ENCODE results near the gene BICDL2. TPM values are rescaled to one million over a fixed set of nuclear protein-coding genes. Genes with fewer than 3 reads are reported as not detected.
"Not testable (repeated sequence)": the region's sequence is repeated elsewhere in the genome, so short reads cannot be mapped to it uniquely, and the experiment has no call there.

Gene BICDL2
- total RNA-seq, 2 experiments from 2014 or later, result 0.40 to 0.46 TPM

DNA sequence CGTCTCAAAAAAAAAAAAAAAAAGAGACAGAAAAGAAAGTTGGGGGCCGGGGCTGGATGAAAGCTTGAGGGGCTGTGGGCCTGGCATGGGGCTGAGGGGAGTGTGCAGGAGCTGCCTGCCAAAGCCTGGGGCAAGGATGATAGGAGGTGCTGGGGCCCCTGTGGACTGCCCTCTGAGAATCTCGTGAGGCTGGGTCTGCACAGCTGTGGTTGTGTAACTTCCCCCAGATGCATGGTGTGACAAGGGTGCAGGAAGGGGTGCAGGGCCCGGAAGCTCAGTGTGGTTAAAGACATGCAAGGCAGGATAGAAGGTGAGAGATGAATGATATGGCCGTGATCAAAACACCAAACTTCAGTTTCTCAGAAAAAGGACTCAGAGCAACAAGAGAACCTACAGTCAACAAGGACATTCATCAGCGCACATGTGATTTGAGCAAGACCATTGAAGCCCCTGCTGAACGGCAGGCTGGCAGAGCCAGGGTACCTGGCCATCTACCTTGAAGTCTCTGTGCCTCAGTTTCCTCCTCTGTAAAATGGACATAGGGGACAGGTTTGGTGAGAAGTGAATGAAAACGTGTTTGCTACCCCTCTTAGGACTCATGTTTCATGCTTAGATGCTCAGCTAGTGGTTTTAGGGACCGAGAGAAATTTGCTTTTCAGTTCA lies 38.2 kb upstream of the BICDL2 start:
- CTCF ChIA-PET, result interaction anchor here (1.1 to 5.5 kb wide), 10 partner anchors 9 to 54 kb away, joined by 3 to 31 read pairs (median 4); partner anchors contain the start of gene IL32
- Mint-ChIP-seq H3K27ac (peak overlapping the region; percentile 99), H3K36me3 (peaks cover 24% of the 10 kb centered on the region), H3K4me1 (ENCODE audit: low read depth) (peaks cover 89% of the 10 kb centered on the region), H3K9me3 (peaks cover 13% of the 10 kb centered on the region), H3K4me3 (peak overlapping the region; percentile 78), H3K27me3 (no peaks in the 10 kb centered on the region)
- DNase-seq, result peak; percentile 94
- POLR2A ChIA-PET, result interaction anchor here (0.9 to 4.7 kb wide), 10 partner anchors 9 to 84 kb away, joined by 3 to 89 read pairs (median 6); partner anchors contain the start of genes IL32 and ZNF213
- intact Hi-C loops (cut with micrococcal nuclease), result loop anchor here (1.0 to 2.0 kb wide), 3 partner anchors 10 to 19 kb away; partner anchors contain the start of gene IL32

DNA sequence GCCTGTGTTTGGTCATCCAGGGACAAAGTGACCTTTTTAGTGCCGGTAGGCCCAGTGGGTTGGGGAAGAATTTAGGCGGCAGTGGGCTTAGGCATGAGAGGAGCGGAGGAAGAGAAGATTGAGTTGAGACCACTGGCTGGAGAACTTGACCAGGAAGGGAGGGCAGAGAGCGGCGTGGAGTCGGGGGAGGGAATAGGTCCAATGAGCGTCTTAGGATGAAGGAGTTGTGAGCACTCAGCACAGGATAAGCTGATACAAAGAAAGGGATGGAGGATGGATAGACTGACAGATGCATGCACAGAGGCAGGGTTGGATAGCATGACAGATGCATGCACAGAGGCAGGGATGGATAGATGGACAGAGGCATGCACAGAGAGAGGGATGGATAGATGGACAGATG lies 36.7 kb upstream of the BICDL2 start:
- Mint-ChIP-seq H3K9me3 (peaks cover 4% of the 10 kb centered on the region), H3K4me3 (peak overlapping the region; percentile 78), H3K27ac (peak overlapping the region; percentile 99), H3K4me1 (ENCODE audit: low read depth) (peaks cover 90% of the 10 kb centered on the region), H3K27me3 (no peaks in the 10 kb centered on the region), H3K36me3 (peaks cover 26% of the 10 kb centered on the region)
- ChIA-PET CTCF (no interaction called here), POLR2A (no interaction called here)
- peak; percentile 20 for DNase-seq
- intact Hi-C loops (cut with micrococcal nuclease), result no loop called here

DNA sequence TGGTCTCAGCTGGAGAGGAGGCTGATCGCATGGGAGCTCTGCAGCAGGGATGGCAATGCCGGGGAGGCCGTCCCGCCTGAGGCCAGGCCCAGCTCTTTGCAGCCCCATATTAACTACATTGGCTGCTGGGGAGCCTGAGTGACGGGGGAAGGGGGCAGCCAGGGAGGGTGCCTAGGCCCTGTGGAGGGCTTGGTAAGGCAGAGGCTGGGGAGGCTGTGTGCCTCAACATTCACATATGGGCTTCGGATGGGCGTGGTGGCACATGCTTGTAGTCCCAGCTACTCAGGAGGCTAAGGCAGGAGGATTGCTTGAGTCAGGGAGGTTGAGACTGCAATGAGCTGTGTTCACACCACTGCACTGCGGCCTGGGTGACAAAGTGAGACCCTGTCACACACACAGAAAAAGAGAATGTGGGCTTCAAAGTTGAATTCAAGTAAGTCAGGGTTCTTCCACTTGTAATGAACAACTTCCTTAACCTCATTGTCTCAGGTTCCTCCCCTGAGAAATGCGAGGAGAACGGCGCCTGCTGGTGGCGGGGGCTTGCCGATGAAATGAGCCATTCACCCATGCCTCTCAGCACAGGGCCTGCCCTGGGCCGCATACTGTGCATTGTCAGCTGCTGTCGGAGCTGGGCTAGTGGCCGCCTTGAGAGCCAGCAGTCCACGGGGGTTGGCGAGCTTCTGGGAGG lies 36.0 kb upstream of the BICDL2 start:
- H3K9me3 Mint-ChIP-seq; CTCF ChIA-PET; intact Hi-C loops (cut with micrococcal nuclease); POLR2A ChIA-PET; H3K27me3 Mint-ChIP-seq: not testable (repeated sequence)
- Mint-ChIP-seq H3K4me1 (ENCODE audit: low read depth) (peaks cover 87% of the 10 kb centered on the region), H3K4me3 (peak overlapping the region; percentile 78), H3K27ac (peak overlapping the region; percentile 99), H3K36me3 (peaks cover 28% of the 10 kb centered on the region)
- DNase-seq, result peak; percentile 87

DNA sequence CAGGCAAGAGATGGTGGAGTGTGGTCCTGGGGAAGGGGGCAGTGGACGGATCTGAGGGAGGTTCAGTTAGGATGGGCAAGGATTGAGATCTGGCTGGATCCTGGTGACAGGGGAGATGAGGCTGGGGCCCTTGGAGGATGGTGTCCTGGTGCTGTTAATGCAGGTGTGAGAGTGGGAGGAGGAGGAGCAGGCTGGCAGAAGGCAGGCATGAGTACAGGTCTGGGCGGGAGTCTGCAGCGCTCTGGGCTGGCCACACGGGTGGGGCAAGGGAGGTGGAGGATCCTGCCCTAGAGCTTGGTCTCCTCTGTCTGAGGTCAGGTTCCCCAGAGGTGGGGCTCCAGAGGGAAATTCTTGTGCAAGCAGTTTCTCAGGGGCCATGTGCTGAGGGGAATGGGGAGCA lies 35.4 kb upstream of the BICDL2 start:
- POLR2A ChIA-PET; H3K9me3 Mint-ChIP-seq; H3K27me3 Mint-ChIP-seq; intact Hi-C loops (cut with micrococcal nuclease); CTCF ChIA-PET: not testable (repeated sequence)
- Mint-ChIP-seq H3K4me1 (ENCODE audit: low read depth) (peaks cover 85% of the 10 kb centered on the region), H3K36me3 (peaks cover 32% of the 10 kb centered on the region), H3K4me3 (peak overlapping the region; percentile 36), H3K27ac (peak overlapping the region; percentile 78)
- peak; percentile 61 for DNase-seq

DNA sequence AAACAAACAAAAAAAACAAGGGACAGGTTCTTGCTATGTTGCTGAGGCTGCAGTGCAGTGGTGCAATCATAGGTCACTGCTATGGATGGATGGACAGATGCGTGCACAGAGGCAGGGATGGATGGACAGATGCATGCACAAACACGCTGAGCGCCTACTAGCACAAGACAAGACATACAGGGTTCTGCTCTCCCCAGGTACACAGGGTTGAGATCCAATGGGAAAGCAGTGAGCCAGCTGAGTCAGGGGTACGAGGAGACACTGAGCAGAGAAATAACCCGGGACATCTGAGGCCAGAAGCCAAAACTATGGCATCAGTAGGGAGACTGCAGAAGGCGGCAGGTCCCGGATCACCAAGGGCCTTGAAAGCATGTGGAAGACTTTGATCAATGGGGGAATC lies 34.9 kb upstream of the BICDL2 start:
- CTCF ChIA-PET, result interaction anchor here (1.4 to 2.0 kb wide), 3 partner anchors 12 to 58 kb away, joined by 4 to 8 read pairs (median 7); no protein-coding TSS in a partner anchor
- Mint-ChIP-seq H3K4me3 (peak overlapping the region; percentile 36), H3K9me3 (no peaks in the 10 kb centered on the region), H3K27ac (peak overlapping the region; percentile 78), H3K36me3 (peaks cover 36% of the 10 kb centered on the region), H3K27me3 (no peaks in the 10 kb centered on the region), H3K4me1 (ENCODE audit: low read depth) (peaks cover 81% of the 10 kb centered on the region)
- DNase-seq, result peak; percentile 28
- POLR2A ChIA-PET, result interaction anchor here (1.4 to 1.5 kb wide), 2 partner anchors 9 to 13 kb away, joined by 5 to 6 read pairs; no protein-coding TSS in a partner anchor
- intact Hi-C loops (cut with micrococcal nuclease), result no loop called here

DNA sequence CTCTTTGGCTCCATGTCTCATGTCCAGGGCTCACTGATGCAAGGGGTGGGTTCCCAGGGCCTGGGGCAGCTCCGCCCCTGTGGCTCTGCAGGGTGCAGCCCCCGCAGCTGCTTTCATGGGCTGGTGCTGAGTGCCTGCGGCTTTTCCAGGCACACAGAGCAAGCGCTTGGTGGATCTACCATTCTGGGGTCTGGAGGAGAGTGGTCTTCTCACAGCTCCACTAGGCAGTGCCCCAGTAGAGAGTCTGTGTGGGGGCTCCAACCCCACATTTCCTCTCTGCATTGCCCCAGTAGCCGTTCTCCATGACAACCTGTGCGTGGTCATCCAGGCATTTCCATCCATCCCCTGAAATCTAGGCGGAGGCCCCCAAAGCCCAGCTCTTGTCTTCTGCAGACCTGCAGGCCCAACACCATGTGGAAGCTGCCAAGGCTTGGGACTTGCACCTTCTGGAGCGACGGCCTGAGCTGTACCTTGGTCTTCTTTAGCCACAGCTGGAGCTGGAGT lies 33.9 kb upstream of the BICDL2 start:
- peak; percentile 54 for DNase-seq
- Mint-ChIP-seq H3K27me3 (peaks cover 1% of the 10 kb centered on the region), H3K9me3 (no peaks in the 10 kb centered on the region), H3K36me3 (peaks cover 46% of the 10 kb centered on the region), H3K27ac (peak overlapping the region; percentile 78), H3K4me1 (ENCODE audit: low read depth) (peaks cover 73% of the 10 kb centered on the region), H3K4me3 (peak overlapping the region; percentile 40)
- CTCF ChIA-PET, result interaction anchor here (1.4 to 2.0 kb wide), 3 partner anchors 11 to 59 kb away, joined by 4 to 8 read pairs (median 7); no protein-coding TSS in a partner anchor
- POLR2A ChIA-PET, result interaction anchor here (0.8 to 1.5 kb wide), 4 partner anchors 10 to 64 kb away, joined by 3 to 6 read pairs (median 4); partner anchors contain the start of gene ZNF213
- intact Hi-C loops (cut with micrococcal nuclease), result no loop called here

DNA sequence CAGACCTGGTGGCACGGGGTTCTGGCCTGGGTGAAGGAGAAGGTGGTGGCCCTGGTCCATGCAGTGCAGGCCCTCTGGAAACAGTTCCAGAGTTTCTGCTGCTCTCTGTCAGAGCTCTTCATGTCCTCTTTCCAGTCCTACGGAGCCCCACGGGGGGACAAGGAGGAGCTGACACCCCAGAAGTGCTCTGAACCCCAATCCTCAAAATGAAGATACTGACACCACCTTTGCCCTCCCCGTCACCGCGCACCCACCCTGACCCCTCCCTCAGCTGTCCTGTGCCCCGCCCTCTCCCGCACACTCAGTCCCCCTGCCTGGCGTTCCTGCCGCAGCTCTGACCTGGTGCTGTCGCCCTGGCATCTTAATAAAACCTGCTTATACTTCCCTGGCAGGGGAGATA lies 32.4 kb upstream of the BICDL2 start:
- intact Hi-C loops (cut with micrococcal nuclease); H3K9me3 Mint-ChIP-seq; H3K27me3 Mint-ChIP-seq: not testable (repeated sequence)
- H3K4me1 Mint-ChIP-seq (ENCODE audit: low read depth), result peaks cover 71% of the 10 kb centered on the region
- CTCF ChIA-PET, result interaction anchor here (0.6 to 0.9 kb wide), 2 partner anchors 21 to 61 kb away, joined by 3 to 4 read pairs; no protein-coding TSS in a partner anchor
- POLR2A ChIA-PET, result interaction anchor here (0.8 to 6.1 kb wide), 3 partner anchors 7 to 60 kb away, joined by 3 to 89 read pairs (median 3); no protein-coding TSS in a partner anchor
- DNase-seq, result peak; percentile 17
- peak overlapping the region; percentile 78 for H3K27ac Mint-ChIP-seq
- H3K36me3 Mint-ChIP-seq, result peaks cover 48% of the 10 kb centered on the region
- peak overlapping the region; percentile 40 for H3K4me3 Mint-ChIP-seq

DNA sequence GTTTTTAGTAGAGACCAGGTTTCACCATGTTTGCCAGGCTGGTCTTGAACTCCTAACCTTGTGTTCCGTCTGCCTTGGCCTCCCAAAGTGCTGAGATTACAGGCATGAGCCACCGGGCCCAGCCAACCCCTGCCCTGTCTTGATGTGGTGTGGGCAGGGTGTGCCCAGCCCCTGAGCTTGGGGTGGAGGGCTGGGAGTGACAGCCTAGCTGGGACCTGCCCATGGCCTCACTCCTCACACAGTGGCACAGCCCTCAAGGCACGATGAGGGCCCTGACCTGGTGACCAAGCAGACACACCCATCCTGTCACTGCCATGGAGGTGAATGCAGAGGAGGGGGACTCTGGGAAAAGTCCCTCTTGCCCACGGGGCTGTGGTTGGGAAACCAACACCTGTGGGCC lies 31.7 kb upstream of the BICDL2 start:
- Mint-ChIP-seq H3K4me1 (ENCODE audit: low read depth) (peaks cover 70% of the 10 kb centered on the region), H3K27me3 (peaks cover 4% of the 10 kb centered on the region), H3K36me3 (peaks cover 48% of the 10 kb centered on the region), H3K9me3 (no peaks in the 10 kb centered on the region), H3K27ac (peak overlapping the region; percentile 100), H3K4me3 (peak overlapping the region; percentile 99)
- intact Hi-C loops (cut with micrococcal nuclease), result no loop called here
- ChIA-PET CTCF (no interaction called here), POLR2A (interaction anchor here (1.3 to 6.1 kb wide), 2 partner anchors 8 to 61 kb away, joined by 3 to 89 read pairs; no protein-coding TSS in a partner anchor)
- peak; percentile 36 for DNase-seq

DNA sequence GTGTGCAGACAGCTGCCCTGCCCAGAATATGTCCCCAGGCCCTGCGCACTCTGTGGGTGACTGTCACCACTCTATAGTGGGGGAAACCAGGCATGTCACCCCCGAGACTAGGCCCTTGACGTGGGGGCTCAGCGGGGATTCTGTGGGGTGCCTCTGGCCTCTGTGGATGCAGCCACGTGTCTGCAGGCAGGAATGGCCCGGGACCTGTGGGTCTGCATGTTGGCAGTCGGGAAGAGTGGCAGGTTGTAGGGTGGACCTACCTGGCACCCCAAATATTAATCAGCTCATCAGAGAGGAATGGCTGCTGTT lies 29.6 kb upstream of the BICDL2 start:
- H3K27me3 Mint-ChIP-seq, result peaks cover 4% of the 10 kb centered on the region
- H3K9me3 Mint-ChIP-seq, result no peaks in the 10 kb centered on the region
- POLR2A ChIA-PET, result interaction anchor here (1.0 to 6.1 kb wide), 5 partner anchors 10 to 68 kb away, joined by 3 to 89 read pairs (median 10); partner anchors contain the start of gene ZNF213
- intact Hi-C loops (cut with micrococcal nuclease), result no loop called here
- peaks cover 48% of the 10 kb centered on the region for H3K36me3 Mint-ChIP-seq
- peak overlapping the region; percentile 100 for H3K27ac Mint-ChIP-seq
- peak overlapping the region; percentile 99 for H3K4me3 Mint-ChIP-seq
- no peak for DNase-seq
- peaks cover 70% of the 10 kb centered on the region for H3K4me1 Mint-ChIP-seq (ENCODE audit: low read depth)
- CTCF ChIA-PET, result interaction anchor here (1.2 to 12.3 kb wide), 5 partner anchors 9 to 62 kb away, joined by 5 to 270 read pairs (median 7); no protein-coding TSS in a partner anchor

DNA sequence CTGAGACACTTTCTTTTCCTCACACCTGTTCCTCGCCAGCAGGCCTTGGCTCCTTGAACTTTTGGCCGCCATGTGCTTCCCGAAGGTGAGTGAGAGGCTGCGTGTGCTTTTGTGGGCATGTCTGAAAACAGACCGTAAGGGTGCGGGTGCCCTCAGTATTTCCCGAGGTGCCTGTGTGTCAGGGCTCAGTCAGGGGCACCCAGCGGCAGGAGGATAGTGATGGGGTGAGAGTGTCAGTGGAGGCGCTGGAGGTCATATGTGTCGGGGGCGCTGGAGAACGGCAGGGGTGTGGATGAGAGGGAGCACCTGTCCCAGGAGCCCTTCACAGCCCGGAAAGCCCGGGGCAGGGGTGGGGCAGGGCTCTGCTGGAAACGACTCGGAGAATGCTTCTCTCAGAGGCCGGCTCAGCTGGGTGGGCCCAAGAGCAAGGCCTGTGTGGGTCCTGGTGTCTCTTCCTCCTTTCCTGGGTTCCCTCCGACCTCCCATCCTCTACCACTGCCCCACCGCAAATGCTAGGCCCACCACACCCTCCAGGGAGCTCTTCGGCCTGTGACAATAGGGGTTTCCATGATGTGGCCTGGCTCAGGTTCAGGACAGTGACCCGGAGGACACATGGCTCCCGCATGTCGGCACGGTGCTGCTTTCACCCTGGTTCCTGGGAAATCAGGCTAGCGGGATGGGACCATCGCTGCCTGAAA lies 29.1 kb upstream of the BICDL2 start:
- Mint-ChIP-seq H3K4me1 (ENCODE audit: low read depth) (peaks cover 67% of the 10 kb centered on the region), H3K27ac (peak overlapping the region; percentile 100), H3K9me3 (no peaks in the 10 kb centered on the region), H3K27me3 (peaks cover 4% of the 10 kb centered on the region), H3K4me3 (peak overlapping the region; percentile 99), H3K36me3 (peaks cover 48% of the 10 kb centered on the region)
- DNase-seq, result peak; percentile 19
- ChIA-PET CTCF (interaction anchor here (0.9 to 12.3 kb wide), 10 partner anchors 9 to 108 kb away, joined by 3 to 270 read pairs (median 6); no protein-coding TSS in a partner anchor), POLR2A (interaction anchor here (0.5 to 6.1 kb wide), 10 partner anchors 10 to 377 kb away, joined by 3 to 89 read pairs (median 4); partner anchors contain the start of genes NAA60, ZNF213, ZNF597 and ZSCAN10)
- intact Hi-C loops (cut with micrococcal nuclease), result loop anchor here (1.0 kb wide), 1 partner anchor 9 kb away; no protein-coding TSS in a partner anchor

DNA sequence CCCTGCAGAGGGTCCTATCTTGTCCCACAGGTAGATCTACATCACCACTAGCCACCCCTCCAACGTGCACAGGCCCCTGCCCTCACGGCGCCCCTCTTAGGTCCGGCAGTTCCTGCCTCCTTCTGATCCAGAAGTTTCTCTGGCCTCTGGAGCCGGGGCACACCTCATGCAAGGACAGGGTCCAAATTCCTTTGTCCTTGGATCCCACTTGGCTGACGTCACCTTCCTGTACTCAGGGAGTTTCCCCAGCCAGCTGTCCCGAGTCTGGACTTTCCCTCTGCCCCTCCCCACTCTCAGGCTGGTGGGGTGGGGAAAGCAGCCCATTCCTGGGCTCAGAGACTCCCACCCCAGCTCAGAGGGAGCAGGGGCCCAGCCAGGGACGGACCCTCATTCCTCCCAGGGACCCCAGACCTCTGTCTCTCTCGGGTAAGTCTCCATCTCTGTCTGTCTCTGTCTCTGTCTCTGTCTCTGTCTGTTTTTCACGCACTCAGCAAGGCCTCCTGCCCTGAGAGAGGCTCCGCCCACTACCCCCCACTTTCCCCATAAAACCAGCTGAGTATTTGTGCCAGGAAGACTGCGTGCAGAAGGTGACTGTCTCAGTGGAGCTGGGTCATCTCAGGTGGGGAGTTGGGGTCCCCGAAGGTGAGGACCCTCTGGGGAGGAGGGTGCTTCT lies 28.5 kb upstream of the BICDL2 start, which contains the start of gene IL32:
TSS of gene IL32 (plus strand) at position 572 of the 673 bp plus-strand sequence. CDS start 172 bp downstream, outside the sequence.
- Mint-ChIP-seq H3K4me3 (peak within 1 kb of the TSS; percentile 99), H3K27me3 (peaks cover 4% of the 10 kb centered on the region), H3K36me3 (peaks cover 46% of the 10 kb centered on the region), H3K9me3 (no peaks in the 10 kb centered on the region), H3K4me1 (ENCODE audit: low read depth) (peaks cover 67% of the 10 kb centered on the region), H3K27ac (peak within 1 kb of the TSS; percentile 100)
- intact Hi-C loops (cut with micrococcal nuclease), result loop anchor here (1.0 kb wide), 1 partner anchor 10 kb away; no protein-coding TSS in a partner anchor
- DNase-seq, result peak; percentile 87
- ChIA-PET CTCF (interaction anchor here (0.5 to 12.3 kb wide), 10 partner anchors 10 to 109 kb away, joined by 3 to 270 read pairs (median 4); no protein-coding TSS in a partner anchor), POLR2A (interaction anchor here (0.5 to 6.1 kb wide), 10 partner anchors 11 to 378 kb away, joined by 3 to 89 read pairs (median 4); partner anchors contain the start of genes NAA60, ZNF213, ZNF597 and ZSCAN10)

Measured in activated CD4-positive, alpha-beta memory T cell treated with anti-CD3 and anti-CD28 coated beads for 36 hours (primary cell).